GM12875 (cell line): ENCODE data around the gene KRT3.
"Not testable (repeated sequence)": the region's sequence is repeated elsewhere in the genome, so short reads cannot be mapped to it uniquely, and the experiment has no call there.

Experiments
- H3K4me3 ChIP-seq: one replicate; pipeline ENCODE4 v1.5.1; 2011; ENCODE audit warnings: low read depth, low read length, control low read depth
- TF ChIP-seq, protein P1 (sequence below): IDR thresholded peaks from 2 replicates; pipeline ENCODE4 v1.5.1; 2011; ENCODE audit warnings: low read depth, mild to moderate bottlenecking, control low read depth, inconsistent platforms, low read length, moderate library complexity, borderline replicate concordance; ENCODE audit not compliant: insufficient read depth

Gene KRT3

DNA sequence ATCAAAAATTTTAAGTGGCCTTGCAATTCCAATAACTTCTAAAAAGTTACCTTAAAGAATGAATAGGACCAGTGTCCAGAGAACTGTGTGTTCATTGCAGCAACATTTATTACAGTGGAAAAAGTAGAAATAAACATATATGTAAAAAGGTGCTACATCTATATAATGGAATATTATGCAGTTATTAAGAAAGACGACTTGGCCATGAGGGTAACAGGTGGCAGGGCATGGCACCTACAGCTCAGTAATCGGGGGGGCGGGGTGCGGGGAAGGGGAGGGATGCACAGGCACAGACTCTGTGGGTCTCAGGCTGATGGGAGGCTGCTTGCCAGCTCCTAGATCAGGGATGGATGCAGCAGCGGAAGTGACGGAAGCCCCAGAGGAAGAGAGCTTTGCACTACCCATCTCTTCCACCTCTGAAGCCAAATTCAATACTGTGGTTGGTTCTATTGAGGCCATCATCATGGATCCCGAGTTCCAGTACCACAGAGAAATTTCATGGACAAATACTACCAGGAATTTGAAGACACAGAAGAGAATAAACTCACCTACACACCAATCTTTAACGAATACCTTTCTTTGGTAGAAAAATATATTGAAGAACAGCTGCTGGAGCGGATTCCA, 32.8 kb downstream of the KRT3 start:
- TF ChIP-seq, protein P1, sequence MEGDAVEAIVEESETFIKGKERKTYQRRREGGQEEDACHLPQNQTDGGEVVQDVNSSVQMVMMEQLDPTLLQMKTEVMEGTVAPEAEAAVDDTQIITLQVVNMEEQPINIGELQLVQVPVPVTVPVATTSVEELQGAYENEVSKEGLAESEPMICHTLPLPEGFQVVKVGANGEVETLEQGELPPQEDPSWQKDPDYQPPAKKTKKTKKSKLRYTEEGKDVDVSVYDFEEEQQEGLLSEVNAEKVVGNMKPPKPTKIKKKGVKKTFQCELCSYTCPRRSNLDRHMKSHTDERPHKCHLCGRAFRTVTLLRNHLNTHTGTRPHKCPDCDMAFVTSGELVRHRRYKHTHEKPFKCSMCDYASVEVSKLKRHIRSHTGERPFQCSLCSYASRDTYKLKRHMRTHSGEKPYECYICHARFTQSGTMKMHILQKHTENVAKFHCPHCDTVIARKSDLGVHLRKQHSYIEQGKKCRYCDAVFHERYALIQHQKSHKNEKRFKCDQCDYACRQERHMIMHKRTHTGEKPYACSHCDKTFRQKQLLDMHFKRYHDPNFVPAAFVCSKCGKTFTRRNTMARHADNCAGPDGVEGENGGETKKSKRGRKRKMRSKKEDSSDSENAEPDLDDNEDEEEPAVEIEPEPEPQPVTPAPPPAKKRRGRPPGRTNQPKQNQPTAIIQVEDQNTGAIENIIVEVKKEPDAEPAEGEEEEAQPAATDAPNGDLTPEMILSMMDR: no peak
- H3K4me3 ChIP-seq: no peak overlapping the region

DNA sequence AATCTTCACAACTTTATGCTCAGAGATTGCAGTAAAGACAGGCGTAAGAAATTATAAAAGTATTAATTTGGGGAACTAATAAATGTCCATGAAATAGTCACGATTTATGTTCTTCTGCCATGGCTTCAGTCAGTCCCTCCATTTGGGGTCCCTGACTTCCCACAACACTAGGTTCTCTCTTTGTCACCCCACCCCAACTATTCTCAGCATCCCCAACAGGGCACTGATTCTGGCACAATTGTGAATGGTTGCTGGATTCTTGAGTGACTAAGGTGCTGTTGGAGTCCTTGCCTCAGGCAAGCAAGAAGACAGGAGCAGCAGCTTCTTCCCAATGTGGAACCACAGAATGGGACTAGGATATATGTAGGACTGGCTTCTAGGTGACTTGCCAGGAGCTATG, 34.1 kb downstream of the KRT3 start:
- TF ChIP-seq, protein P1: no peak
- no peak overlapping the region for H3K4me3 ChIP-seq

DNA sequence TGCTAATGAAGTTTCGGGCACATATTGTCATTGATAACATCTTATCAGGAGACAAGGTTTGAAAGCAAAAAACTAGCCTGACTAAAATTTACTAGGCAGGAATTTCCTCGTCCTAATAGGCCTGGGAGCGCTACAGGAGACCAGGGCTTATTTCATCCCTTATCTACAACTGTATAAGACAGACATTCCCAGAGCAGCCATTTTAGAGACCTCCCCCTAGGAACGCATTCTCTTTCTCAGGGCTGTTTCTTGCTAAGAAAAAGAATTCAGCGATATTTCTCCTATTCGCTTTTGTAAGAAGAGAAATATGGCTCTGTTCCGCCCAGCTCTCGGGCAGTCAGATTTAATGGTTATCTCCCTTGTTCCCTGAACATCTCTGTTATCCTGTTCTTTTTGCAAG, 34.7 kb downstream of the KRT3 start:
- not testable (repeated sequence) for H3K4me3 ChIP-seq

DNA sequence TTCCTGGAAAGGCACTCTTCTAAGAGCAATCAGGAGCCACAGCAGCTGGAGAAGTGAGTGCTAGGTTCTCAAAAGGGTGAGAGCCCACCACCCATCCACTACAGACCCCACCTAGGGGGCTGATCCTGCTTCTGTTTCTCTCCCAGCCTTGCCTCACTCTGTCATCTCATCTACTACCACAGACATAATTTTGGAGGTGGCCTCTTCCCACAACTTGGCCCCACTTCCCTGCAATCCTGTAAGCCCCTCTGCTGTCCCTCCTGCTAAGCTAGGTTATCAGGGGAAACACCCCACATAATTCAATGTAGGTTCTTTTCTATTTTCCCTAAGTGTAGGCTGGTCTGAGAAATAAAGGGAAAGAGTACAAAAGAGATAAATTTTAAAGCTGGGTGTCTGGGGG, 35.3 kb downstream of the KRT3 start:
- H3K4me3 ChIP-seq: no peak overlapping the region
- TF ChIP-seq, protein P1: no peak

DNA sequence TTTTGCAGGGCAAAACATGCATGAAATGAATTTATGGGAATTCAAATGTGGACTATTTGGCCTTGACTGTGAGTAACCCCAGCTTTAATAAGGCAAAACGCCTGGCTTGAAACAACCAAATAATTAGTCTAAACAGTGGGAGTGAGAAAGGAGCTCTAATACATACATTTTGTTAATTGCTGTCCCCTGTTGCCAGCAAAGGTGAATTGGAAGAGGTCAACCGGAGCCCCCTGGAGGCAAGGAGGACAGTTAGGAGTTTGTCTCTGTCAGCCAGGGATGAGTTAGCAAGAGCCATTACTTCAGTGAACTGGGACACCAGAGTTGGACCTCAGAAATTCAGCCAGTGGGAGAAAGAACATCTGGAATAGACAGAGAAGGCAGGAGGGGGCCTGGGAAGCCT, 36.2 kb downstream of the KRT3 start:
- no peak overlapping the region for H3K4me3 ChIP-seq
- TF ChIP-seq, protein P1: no peak

DNA sequence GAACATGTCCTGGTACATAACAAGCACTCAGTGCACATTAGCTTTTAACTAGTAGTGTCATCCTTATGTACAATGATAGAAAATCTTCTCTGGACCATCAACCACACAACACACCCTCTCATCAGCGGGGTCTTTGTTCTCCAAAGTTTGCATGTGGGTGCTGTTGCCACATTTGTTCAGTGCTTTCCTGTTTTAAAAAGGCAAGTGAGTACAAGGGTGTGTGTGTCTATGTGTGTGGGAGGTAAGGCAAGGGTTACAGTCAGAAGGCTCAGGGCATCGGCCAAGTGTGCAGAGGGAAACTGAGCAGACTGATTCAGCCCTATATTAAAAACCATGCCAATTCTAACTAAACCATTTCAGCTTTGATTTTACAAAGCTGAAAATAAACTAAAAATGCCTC, 36.7 kb downstream of the KRT3 start:
- TF ChIP-seq, protein P1: no peak
- H3K4me3 ChIP-seq: no peak overlapping the region

DNA sequence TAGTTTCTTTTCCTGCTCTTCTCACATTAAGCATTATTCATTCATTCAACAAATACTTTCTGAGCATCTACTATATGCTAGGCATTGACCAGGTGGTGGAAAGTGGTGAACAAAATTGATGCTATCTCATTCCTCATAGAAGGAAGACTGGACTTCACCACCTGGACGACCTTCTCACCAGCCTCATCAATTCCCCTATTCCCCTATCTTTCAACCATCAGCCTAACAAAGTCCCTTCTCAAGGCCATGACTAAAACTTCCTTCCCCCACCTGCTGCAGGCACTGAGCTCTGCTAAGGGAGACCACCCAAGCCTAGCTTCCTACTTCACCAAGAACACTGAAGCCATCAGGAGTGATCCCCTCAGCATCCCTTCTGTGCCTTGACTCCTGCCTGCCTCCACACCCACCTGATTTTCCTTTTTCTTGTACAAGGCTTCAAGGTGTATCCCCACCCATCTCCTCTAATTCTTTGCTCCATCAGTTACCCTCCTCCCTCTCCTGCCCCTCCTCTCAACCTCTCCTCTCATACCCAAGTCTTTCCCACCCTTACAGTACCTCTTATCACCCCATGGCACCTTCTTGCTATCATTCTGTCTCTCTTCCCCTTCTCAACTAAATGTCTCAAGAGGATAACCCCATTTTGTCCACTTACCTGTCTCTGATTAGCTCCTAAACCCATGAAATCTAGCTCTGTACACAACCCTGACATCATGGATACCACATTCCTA, 38.3 kb downstream of the KRT3 start:
- H3K4me3 ChIP-seq: no peak overlapping the region
- TF ChIP-seq, protein P1: no peak
